VCaP (cell line): ENCODE measurements around the gene ASB2.

Source experiments
- H3K27ac ChIP-seq: fragments of 450-650 bp; 2 replicates; pipeline ENCODE4 v1.5.1; 2017
- CTCF ChIP-seq: fragments of 450-650 bp; conservative IDR thresholded peaks from 2 replicates; pipeline ENCODE4 v1.5.1; 2017; ENCODE audit warnings: mild to moderate bottlenecking, moderate library complexity

Gene ASB2

GRCh38 chr14:93994919-93995682 is 18.7 kb upstream of the ASB2 start:
- TF ChIP-seq CTCF: no peak
- no peak overlapping the region for H3K27ac ChIP-seq

- no peak for TF ChIP-seq CTCF
Observed at GRCh38 chr14:93993382-93993781, 17.0 kb upstream of the ASB2 start.

GRCh38 chr14:93991649-93992048 is 15.3 kb upstream of the ASB2 start:
- no peak for TF ChIP-seq CTCF
- no peak overlapping the region for H3K27ac ChIP-seq

More at GRCh38 chr14:93993382-93993781, 17.0 kb upstream of the ASB2 start:
- H3K27ac ChIP-seq: no peak overlapping the region

- no peak overlapping the region for H3K27ac ChIP-seq
- no peak for TF ChIP-seq CTCF
Observed at GRCh38 chr14:93991212-93991611, 14.8 kb upstream of the ASB2 start.

- TF ChIP-seq CTCF: no peak
- H3K27ac ChIP-seq: no peak overlapping the region
Observed at GRCh38 chr14:93989939-93990338, 13.6 kb upstream of the ASB2 start.

GRCh38 chr14:93987815-93988476 is 11.6 kb upstream of the ASB2 start:
- H3K27ac ChIP-seq: no peak overlapping the region
- TF ChIP-seq CTCF: no peak

- H3K27ac ChIP-seq: no peak overlapping the region
- TF ChIP-seq CTCF: no peak
Observed at GRCh38 chr14:93987376-93987775, 11.0 kb upstream of the ASB2 start.
